ENCODE measurements around the gene C14orf119.

- TF ChIP-seq CTCF (IDR thresholded peaks at IDR 0.05) (no peak), POLR2A (IDR thresholded peaks at IDR 0.05) (no peak), POLR2AphosphoS5 (IDR thresholded peaks at IDR 0.05) (no peak)
Observed at GRCh38 chr14:23147676-23148075, 52.4 kb downstream of the C14orf119 start.

Measured in breast epithelium (tissue), 3 donors.